GM18858 (cell line): ENCODE measurements around the gene KIN.
"Not testable (repeated sequence)": the region's sequence is repeated elsewhere in the genome, so short reads cannot be mapped to it uniquely, and the experiment has no call there.

Experiments
- ATAC-seq: cut with Tn5 transposase; IDR thresholded peaks from one replicate; pipeline ENCODE4 v1.9.1; 2021; ENCODE audit not compliant: unreplicated experiment

The KIN gene

DNA sequence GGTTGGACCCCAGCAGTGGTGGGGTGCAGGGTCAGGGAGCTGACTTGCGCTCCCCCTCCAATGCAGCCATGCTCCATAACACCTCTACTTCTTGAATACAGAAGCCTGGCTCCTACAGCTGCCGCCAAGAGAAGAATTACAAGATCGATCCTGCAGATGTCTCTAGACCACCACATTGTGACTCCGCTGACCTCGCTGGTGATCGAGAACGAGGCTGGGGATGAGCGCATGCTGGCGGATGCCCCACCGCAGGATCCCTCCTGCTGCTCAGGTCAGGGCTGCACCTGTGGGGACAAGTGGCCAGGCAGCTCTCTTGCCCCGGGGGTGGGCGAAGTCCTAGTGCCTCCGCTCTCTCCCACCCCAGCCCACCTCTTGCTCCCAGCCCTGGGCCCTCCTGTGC, 53.0 kb downstream of the KIN start:
- ATAC-seq: no peak

DNA sequence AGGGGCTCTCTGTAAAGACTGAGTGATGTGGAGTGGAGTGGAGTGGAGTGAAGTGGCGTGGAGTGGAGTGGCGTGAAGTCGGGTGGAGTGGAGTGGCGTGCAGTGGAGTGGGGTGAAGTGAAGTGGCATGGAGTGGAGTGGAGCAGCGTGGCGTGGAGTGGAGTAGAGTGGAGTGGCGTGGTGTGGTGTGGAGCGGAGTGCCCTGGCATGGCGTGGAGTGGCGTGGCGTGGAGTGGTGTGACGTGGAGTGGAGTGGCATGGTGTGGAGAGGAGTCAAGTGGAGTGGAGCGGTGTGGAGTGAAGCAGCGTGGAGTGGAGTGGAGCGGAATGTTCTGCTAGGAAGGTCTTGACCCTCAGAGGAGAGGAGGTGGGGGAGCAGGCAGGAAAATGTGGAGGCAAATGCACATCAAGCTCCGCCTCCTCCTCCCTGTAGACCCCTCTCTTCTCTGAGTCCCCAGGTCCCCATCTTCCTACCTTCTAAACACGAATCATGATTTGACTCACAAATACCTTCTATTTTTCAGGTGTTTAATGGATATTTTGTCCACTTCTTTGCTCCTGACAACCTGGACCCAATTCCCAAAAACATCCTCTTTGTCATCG, 64.8 kb downstream of the KIN start:
- no peak for ATAC-seq

DNA sequence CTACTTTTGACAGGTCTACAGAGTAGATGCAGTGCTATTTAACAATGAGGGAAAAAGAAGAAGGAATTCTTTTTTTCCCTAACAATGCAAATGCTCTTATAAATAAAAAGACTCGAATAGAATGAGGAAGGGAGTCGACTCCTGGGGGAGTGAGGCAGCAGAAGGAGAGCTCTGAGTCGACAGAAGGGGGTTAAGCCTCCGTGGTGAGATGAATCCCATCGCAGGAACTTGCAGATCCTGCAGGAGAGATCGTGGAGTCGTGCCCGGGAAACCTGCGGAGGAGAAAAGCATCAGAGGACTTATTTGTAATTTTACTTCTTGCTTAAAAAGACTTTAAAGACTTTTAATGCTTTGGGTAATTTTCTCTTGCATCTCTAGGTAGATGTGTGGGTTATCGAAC, 67.3 kb downstream of the KIN start:
- no peak for ATAC-seq

DNA sequence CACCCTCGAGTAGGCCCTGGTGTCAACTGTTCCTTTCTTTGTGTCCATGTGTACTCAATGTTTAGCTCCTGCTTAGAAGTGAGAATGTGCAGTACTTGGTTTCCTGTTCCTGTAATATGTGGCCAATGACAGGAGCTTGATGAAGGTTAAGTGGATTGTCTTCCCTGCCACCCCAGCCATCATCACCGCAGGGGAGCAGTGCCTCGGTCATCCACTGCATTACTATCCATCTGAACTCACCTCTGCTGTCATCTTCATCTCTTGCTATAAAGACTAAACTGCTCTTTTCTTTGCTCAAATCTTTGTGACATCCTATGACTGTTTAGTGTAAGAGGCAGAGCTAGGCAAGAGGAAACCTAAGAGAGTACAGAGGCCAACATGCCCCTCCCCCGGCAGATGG, 69.1 kb downstream of the KIN start:
- no peak for ATAC-seq

DNA sequence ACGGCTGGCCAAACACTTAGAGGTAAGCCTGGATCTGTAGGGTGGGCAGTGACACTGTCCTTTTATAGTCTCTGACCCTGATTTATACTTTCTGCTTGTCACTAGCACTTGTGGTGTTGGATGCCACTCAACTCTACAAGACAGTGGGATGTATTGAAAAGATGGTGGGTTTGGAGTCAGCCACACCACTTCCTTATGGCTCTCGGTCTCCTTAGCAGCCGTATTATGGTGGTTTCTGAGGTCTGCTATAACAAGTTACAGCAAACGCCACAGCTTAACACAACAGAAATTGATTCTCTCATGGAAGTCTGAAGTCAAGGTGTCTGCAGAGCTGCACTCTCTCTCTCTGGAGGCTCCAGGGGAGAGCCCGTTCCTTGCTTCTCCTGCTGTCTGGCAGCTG, 70.0 kb downstream of the KIN start:
- ATAC-seq: no peak

DNA sequence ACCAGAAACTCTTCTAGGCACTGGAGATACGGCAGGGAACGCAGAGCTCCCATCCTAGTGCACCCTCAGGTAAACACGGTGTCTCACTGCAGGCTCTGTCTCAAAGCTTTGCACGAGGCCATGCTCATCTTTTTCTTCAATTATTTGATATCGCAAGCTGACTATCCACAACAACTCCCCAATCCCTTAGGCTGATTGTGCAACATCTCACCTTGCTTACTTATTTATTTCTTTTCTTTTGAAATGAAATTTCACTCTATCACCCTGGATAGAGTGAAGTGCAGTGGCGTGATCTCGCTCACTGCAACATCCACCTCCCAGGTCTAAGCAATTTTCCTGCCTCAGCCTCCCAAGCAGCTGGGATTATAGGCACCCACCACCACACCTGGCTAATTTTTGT, 72.3 kb downstream of the KIN start:
- ATAC-seq: no peak

DNA sequence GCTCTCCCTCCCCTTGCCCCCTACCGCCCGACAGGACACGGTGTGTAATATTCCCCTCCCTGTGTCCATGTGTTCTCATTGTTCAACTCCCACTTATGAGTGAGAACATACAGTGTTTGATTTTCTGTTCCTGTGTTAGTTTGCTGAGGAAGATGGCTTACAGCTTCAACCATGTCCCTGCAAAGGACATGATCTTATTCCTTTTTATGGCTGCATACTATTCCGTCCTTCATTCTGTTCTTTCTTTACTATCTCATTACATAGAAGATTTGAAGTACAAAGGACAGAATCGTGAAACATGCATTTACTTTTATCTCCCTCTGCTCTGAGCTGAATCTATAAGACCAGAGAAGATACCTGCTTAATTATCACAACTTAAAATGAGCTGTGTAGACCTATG, 76.7 kb downstream of the KIN start:
- not testable (repeated sequence) for ATAC-seq

DNA sequence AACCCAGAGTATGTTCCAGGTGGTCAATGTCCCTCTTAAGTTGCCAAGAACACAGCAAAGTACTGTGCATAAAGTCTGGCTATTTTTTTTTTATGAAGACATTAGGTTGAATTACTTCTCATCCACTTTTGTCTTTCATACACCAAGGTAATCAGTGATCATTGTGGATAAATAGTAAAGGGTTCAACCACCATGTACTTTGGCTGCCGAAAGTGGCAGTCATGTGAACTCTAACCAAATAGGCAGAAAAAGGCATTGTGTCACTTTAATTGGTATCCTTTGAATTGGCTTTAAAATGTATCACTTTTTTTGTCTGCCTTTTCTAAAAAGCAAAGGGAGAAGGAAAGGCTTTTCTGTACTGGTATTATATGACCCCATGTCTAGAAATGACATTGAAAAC, 77.3 kb downstream of the KIN start:
- ATAC-seq: no peak

DNA sequence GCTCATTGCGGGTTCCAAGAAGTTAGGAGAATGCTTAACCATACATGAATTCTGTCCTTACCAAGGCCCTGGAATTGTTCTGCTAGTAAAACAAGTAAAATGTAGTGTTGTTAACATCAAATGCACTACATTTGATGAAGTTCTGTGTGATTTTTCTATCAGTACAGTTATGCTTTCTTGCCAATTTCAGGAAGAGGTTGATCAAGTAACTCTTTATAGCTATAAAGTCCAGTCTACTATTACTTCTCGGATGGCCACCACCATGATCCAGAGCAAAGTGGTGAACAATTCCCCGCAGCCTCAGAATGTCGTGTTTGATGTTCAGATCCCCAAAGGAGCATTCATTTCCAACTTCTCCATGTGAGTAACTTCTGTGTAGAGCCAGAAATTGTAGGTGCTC, 79.0 kb downstream of the KIN start:
- no peak for ATAC-seq

DNA sequence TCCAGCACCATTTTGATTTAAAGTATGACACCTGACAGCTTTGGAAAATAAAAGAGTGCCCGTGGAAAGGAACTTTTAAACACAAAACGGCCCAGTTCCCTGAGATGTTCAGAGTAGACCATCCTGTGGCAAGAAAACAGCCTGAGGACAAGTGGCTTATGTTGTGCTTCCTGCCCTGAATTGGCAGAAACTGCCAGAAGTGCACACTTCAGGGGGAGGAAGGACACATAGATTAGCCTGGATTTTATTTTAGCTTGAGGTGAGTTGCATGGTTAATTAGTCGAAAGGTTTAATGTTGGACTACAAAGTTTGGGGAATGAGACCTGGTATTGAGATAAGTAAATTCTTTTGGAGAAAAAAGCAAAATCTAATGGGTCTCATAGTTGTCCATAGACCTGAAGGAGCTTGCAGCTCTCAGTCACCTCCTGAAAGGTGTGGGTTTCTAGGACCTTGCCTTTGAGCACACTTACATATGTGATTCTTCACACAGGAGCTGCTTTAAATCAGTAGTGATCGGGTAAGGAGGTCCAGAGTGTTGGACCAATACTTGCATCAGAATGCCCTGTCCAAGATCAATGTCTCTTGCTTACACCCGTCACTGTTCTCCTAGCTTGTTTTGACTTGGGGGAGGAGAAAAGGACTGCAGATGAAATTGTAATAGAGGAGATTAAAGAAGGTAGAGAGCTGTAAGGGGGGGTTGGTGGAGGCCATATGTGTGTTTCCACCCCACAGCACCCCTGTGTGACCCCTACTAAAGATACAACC, 79.8 kb downstream of the KIN start:
- ATAC-seq: no peak

DNA sequence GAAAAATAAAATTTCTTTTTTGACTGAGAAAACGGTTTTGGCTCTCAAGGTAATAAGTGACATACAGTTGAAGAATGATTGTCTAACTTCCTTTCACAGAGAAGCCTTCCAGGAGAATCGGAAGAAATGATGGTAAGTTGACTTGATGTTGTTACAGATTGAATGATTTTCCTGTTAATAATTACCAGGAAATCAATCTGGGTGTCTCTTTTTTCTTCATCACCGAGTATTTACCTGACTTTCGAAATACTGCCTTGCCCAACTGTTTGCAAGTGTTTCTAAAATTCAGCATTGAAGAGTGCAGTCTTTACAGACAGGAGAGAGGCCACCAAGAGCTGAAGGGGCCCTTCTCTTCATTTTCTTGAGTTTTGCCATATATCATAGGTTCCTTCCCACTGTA, 80.7 kb downstream of the KIN start:
- ATAC-seq: no peak

DNA sequence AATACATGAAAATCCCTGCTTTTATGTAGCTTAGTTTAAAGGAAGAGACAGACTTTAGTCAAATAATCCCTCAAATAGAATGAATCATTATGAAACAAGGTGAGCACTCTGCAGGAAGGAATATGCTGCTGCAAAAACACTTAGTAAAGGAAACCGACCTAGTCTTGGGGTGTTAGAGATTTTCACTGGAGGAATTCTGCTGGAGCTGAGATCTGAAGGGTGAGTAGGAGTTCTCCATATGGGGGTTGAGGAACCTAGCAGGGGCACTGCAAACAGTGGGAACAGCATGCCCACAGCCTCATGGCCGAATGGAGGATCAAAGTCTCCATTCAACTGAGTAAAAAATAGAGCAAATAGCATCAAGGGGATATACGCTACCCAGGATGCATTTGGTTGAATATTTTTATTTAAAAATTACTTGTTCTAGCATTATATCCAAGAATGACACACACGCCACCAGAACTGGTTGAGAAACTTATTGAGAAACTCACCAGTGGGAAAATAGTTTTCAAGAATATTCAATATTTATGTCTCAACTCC, 81.2 kb downstream of the KIN start:
- ATAC-seq: no peak

DNA sequence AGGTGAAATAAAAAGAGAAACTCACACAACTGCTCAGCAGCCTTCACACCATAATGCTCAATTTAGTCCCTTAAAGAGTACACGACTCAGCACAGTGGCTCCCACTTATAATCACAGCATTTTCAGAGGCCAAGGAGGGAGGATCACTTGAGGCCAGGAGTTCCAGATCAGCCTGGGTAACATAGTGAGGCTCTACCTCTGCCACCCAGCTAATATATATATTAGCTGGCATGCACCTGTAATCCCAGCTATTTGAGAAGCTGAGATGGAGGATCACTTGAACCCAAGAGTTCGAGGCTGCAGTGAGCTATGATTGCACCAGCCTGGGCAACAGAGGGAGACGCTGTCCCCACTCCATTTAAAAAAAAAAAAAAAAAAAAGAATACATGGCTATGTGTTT, 82.5 kb downstream of the KIN start:
- ATAC-seq: no peak

DNA sequence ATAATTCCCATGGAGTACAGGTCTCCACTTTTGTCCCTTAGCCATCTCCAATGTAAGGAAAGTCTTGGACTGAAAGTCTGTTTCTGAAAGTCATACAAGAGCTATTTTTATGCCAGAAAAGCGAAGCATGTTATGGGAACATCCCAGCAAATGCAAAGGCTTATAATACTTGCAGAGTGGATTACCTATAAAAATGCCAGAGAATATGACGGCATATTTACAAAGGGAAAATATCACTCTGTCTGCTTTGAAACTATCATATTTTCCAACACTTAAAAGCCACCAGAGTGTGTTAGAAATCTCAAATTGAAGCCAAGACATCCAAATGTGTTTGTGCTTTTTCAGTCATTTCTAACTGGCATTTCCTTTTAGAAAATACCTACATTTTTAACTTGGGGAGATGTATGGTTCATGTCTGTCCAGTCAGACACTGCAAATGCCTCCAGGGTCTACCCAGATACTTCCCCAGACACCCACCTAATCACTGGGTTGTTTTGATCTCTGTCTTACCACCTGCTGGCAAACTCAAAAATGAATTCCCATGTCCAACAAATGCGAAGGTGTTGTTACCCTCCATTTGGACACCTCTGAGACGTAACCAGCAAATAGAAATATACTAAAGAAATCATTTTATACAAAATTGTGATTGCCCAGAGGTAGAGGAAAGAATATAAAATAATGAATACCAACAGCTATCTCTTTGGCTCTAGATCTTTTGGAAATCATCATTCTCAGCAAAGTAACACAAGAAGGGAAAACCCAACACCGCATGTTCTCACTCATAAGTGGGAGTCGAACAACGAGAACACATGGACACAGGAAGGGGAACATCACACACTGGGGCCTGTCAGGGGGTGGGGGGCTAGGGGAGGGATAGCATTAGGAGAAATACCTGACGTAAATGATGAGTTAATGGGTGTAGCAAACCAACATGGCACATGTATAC, 83.4 kb downstream of the KIN start:
- no peak for ATAC-seq

DNA sequence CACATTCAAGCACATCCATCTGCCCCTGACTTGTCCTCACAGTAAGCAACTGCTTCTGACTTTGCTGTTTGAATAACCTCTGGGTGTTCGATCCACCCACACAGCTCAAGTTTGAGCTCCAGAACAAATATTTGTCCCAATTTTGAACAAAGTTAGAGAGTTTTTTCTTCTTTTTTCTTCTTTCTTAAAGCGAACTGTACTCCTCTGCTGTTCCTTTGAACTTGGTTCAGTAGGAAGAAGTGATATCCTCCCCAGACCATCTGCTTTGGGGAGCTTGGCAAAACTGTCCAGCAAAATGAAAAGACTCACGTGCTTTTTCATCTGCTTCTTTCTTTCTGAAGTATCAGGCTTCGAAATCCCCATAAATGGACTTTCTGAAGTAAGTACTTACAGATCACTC, 84.7 kb downstream of the KIN start, which contains the start of gene ITIH2:
Gene ITIH2 (plus strand): TSS at position 177 of the 400 bp plus-strand sequence. CDS start 119 bp downstream, at position 296.
- no peak for ATAC-seq

DNA sequence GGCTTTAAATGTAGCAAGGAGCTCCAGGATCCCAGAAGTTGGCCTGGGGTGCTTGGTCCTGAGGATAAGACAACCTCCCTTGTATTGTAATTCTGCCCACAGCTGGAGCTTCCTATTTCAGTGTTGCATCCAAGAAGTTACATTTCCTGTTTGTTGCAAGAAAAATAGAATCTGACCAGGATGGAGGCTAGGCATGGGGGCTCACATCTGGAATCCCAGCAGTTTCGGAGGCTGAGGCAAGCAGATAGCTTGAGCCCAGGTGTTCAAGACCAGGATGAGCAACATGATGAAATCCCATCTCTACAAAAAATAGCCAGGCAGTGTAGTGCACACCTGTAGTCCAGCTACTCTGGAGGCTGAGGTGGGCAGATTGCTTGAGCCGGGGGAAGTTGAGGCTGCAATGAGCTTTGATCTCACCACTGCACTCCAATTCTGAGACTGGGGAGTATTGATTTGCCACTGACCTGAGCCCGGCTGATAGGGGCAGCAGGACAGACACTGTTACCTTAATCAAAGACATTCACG, 85.4 kb downstream of the KIN start:
- no peak for ATAC-seq

DNA sequence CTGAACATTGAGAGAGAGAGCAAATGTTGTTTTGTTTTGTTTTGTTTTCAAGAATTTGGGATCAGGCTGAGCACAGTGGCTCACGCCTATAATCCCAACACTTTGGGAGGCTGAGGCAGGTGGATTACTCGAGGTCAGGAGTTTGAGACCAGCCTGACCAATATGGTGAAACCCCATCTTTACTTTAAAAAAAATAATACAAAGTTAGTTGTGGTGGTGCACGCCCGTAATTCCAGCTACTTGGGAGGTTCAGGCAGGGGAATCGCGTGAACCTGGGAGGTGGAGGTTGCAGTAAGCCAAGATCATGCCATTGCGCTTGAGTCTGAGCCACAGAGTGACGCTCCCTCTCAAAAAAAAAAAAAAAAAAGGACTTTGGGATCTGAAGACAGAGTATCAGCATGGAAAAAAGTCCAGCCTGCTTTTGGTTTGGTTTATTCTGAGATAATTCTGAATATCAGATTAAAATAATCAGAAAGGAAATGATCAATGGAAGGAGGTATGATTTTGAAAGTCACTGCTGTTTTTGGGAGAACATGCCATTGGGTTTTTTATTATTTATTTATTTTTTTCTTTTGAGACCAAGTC, 86.5 kb downstream of the KIN start:
- no peak for ATAC-seq
